Left cardiac atrium (tissue), 4 donors: ENCODE measurements around the gene CTBP2. TPM values are rescaled to one million over a fixed set of nuclear protein-coding genes. Genes with fewer than 3 reads are reported as not detected.
A peak's percentile ranks its signal among the peaks of the same experiment; 100 is the strongest.

Experiments
- ATAC-seq, 2 donors: fragments of 200-7000 bp; cut with Tn5 transposase; one replicate each; pipeline ENCODE4 v1.9.1; 2020; ENCODE audit warnings: mild to moderate bottlenecking in 2 of 2, moderate library complexity in 2 of 2
- DNase-seq: peaks from one replicate; pipeline ENCODE4 v3.0.0-alpha.2; 2020
- intact Hi-C, 2 donors: fragments of 100-400 bp; cut with DNase I; formaldehyde crosslinking; loops; one replicate each; pipeline versions ENCODE4 v1.14.1 to v1.15.1; 2022 to 2023
- total RNA-seq, 2 donors: library from RNA; stranded (reverse); fragmentation: NEBNext Ultra II Directional; extraction: Animal tissue kit (Norgen Biotek cat#: 25700); gene quantifications; one replicate each; pipeline ENCODE4 v1.2.1, GENCODE V29; 2021
- donor health status: DM: no; HTN: yes; CAD: no.
- donor health status: DM: no; HTN: yes; CAD: no; lungs with severe emphysema.
- donor health status: DM: yes; HTN: yes; CAD: no.
- donor health status: Dilated cardiomyopathy.

CTBP2 gene
- total RNA-seq, 2 donors from 2014 or later, result 30.8 to 36.8 TPM

- intact Hi-C loops, result no loop called here
Observed at GRCh38 chr10:125118011-125118611, 42.3 kb downstream of the CTBP2 start.

GRCh38 chr10:125116652-125117310, 43.6 kb downstream of the CTBP2 start:
- DNase-seq, result no peak
- ATAC-seq, result no peak
- intact Hi-C loops, result no loop called here

More at GRCh38 chr10:125118011-125118611, 42.3 kb downstream of the CTBP2 start:
- DNase-seq (peak; percentile 55), ATAC-seq (peak in 1 of 2 donors; percentile 24)

- no peak for DNase-seq
- no peak for ATAC-seq
- intact Hi-C loops, result no loop called here
Observed at GRCh38 chr10:125116041-125116649, 44.2 kb downstream of the CTBP2 start.

GRCh38 chr10:125115409-125115808, 45.0 kb downstream of the CTBP2 start:
- ATAC-seq, result no peak
- no peak for DNase-seq
- intact Hi-C loops, result no loop called here

GRCh38 chr10:125114761-125115391, 45.5 kb downstream of the CTBP2 start:
- ATAC-seq (peak in 1 of 2 donors; percentile 23), DNase-seq (no peak)
- intact Hi-C loops, result no loop called here

GRCh38 chr10:125113691-125114371, 46.5 kb downstream of the CTBP2 start:
- ATAC-seq, result peak in 1 of 2 donors; percentile 25
- DNase-seq, result no peak
- intact Hi-C loops, result no loop called here

GRCh38 chr10:125112697-125113494, 47.5 kb downstream of the CTBP2 start:
- DNase-seq (no peak), ATAC-seq (no peak)
- intact Hi-C loops, result no loop called here

- DNase-seq (no peak), ATAC-seq (no peak)
- intact Hi-C loops, result no loop called here
Observed at GRCh38 chr10:125111118-125111727, 49.1 kb downstream of the CTBP2 start.

GRCh38 chr10:125107965-125108580, 52.3 kb downstream of the CTBP2 start:
- intact Hi-C loops, result no loop called here
- ATAC-seq (no peak), DNase-seq (no peak)

GRCh38 chr10:125107166-125107949, 53.0 kb downstream of the CTBP2 start:
- DNase-seq (no peak), ATAC-seq (no peak)
- intact Hi-C loops, result no loop called here

GRCh38 chr10:125106586-125106985, 53.8 kb downstream of the CTBP2 start:
- ATAC-seq (no peak), DNase-seq (no peak)
- intact Hi-C loops, result no loop called here

GRCh38 chr10:125105706-125106255, 54.6 kb downstream of the CTBP2 start:
- intact Hi-C loops, result no loop called here
- ATAC-seq (no peak), DNase-seq (no peak)

- no peak for ATAC-seq
- intact Hi-C loops, result no loop called here
- DNase-seq, result no peak
Observed at GRCh38 chr10:125105155-125105554, 55.2 kb downstream of the CTBP2 start.

- DNase-seq, result no peak
- ATAC-seq, result no peak
Observed at GRCh38 chr10:125104559-125104958, 55.8 kb downstream of the CTBP2 start.

GRCh38 chr10:125103924-125104323, 56.4 kb downstream of the CTBP2 start:
- intact Hi-C loops, result no loop called here
- no peak for DNase-seq
- ATAC-seq, result no peak

More at GRCh38 chr10:125104559-125104958, 55.8 kb downstream of the CTBP2 start:
- intact Hi-C loops, result no loop called here

- intact Hi-C loops, result no loop called here
- ATAC-seq, result no peak
- DNase-seq, result no peak
Observed at GRCh38 chr10:125103466-125103865, 56.9 kb downstream of the CTBP2 start.

- DNase-seq (no peak), ATAC-seq (peak in 1 of 2 donors; percentile 10)
- intact Hi-C loops, result no loop called here
Observed at GRCh38 chr10:125102821-125103220, 57.5 kb downstream of the CTBP2 start.
